Amniotic epithelial cell (primary cell): Measurements from ENCODE around the gene CHD5.

ENCODE experiments used
- DNase-seq: peaks from one replicate; pipeline ENCODE4 v3.0.0-alpha.2; 2010; ENCODE audit warnings: low read depth

Gene CHD5

DNA sequence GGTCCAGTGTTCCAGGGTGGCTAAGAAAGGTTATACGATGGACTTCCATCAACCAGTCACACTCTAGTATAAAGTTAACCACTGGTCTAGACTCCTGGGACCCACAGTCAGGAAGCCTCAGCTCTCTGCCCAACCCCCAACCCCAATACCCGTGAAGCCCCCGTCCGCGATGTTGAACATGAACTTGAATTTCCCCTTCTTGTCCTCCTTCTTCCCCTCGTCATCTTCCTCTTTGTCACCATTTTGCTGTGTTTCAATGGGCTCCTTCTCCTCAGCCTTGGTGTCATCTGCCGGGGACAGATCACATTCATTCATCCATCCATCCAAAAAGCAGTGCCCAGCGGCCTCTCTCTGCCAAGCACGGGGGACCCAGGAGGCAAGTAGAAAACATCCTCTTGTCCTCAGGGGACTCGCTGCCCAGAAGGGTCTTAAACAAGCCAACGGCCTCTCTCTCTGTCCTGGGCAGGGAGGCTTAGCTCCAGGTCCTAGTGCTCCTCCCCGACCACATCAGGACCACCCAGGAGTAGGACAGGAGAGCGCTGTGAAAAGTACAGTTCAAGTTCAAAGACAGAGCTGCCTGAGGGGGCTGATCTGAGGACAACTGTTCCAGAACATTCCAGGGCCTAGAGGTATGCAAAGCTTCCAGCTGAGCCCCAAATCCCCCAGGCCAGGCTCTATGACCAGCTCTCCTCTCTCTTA lies 68.0 kb downstream of the CHD5 start:
- DNase-seq = no peak

DNA sequence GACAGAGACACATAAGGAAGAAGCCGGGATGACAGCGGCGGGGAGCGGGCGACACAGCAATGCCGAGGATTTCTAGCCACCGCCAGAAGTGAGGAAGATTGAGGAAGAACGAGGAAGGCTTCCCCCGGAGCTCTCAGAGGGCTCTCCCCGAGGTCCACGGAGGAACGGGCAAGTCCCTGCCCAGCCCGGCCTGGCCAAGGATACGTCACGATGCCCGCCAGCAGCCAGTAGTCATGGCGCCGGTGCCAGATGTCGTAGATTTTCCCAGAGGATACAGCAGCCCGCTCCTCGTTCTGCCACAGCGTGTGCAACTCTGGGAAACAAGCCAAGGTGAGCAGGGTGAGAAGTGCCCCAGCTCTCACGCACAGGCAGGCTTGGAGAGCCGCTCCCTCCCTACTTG lies 68.5 kb downstream of the CHD5 start:
- DNase-seq = no peak

GRCh38 chr1:6110326-6110725 lies 69.8 kb downstream of the CHD5 start:
- no peak for DNase-seq

DNA sequence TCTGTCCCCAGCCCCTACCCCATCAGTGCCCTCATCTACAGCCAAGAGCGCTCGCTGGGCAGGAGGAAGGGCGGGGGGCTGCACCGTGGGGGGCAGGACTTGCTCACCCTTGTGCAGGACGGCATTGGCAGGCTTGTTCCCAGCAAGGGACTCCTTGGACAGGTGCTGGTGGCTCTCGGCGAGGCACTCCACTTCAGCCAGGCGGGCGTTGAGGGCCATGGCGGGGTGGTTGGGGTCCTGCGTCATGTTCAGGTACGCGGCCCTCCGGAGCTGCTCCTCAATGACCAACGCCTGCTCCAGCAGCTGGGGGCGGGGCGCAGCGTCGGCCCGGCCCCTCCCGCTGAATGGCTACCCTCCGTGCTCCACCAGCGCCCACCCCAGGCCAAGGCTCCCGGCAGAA lies 70.4 kb downstream of the CHD5 start:
- DNase-seq = no peak

DNA sequence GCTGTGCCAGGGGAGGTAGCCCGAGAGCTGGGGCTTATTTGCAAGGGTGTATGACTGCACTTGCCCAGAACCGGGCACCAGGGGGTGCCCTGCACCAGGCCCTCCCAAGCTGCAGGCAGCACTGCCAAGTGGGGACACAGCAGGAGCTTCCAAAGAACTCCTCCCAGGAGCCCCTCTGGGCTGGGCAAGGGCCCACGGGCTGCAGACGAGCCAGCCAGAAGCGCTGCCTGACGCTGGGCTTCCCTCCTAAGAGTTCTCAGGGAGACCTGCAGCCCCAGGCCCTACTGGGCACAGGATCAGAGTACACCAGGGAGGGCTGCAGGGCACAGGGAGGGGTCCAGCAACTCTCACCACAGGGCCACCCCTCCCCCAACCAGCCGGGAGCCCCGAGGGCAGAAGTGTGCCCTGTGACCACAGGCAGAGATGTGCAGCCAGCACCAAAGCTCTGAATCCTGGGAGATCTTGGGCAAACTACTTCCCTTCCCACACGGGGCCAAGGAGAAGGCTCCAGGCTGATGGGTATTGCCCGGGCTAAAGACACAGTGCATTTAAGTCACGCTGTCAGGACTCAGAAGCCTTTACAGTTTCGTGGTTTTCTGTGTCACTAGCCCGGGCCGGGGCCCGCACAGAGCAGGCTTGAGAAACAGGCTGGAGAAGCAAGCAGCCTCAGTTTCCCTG lies 71.0 kb downstream of the CHD5 start:
- DNase-seq = peak; percentile 34

DNA sequence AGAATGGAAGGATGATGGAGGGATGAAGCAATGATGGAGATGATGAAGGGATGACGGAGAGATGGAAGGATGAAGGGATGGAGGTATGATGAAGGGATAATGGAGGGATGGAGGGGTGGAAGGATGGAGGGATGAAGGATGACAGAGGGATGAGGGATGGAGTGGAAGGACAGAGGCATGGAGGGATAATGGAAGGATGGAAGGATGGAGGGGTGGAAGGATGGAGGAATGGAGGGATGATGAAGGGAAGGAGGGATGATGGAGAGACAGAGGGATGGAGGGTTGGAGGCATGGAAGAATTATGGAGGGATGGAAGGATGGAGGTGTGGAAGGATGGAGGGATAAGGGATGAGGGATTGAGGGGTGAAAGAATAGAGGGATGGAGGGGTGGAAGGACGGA lies 71.6 kb downstream of the CHD5 start:
- no peak for DNase-seq

- DNase-seq = no peak
Observed at GRCh38 chr1:6107409-6108356, 72.4 kb downstream of the CHD5 start.

DNA sequence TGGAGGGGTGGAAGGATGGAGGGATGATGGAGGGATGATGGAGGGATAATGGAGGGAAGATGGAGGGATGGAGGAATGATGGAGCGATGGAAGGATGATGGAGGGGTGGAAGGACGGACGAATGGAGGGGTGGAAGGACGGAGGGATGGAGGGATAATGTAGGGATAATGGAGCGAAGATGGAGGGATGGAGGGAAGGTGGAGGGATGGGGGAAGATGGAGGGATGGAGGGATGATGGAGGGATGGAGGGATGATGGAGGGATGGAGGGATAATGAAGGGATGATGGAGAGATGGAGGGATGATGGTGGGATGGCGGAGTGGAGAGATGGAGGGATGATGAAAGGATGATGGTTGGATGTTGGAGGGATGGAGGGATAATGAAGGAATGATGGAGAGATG lies 73.1 kb downstream of the CHD5 start:
- DNase-seq = no peak

GRCh38 chr1:6106321-6106731 lies 73.8 kb downstream of the CHD5 start:
- DNase-seq = no peak

DNA sequence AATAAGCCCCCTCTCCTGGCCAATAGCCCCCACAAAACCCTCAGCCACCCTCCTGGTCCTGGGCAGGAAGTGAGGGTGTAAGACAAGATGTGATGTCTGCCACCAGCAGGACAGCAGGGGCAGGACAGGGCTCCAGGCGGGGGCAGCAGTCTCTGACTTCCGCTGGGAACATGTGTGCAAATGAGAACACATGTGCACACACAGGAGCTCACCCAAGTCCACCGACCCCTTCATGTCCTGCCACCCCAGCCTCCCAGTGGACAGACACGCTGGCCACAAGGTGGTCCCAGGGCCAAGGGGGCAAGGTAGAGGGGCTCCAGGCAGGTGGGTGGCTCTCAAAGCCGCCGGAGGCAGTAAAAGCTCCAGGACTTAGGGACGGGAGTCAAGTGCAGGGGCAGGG lies 74.4 kb downstream of the CHD5 start:
- no peak for DNase-seq

- no peak for DNase-seq
Observed at GRCh38 chr1:6105218-6105679, 74.9 kb downstream of the CHD5 start.

DNA sequence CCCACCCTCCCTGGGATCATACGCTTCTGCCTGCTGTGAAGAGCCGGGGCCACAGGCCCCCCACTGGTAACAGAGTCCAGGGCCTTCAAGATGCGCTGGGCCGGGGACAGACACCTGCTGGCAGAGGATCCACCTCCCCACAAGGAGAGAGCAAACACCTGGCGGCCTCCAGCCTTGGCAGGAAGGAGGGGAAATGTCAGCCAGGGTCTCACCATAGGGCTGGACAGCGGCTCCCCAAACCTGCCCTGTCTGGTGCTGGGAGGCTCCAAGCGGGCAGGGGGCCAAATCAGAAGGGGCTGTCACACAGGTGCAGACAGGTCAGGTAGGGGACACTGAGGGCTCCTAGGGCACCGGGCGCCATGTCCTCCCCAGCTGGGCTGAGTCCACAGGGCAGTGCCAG lies 75.5 kb downstream of the CHD5 start:
- DNase-seq = no peak

- DNase-seq = no peak
Observed at GRCh38 chr1:6103854-6104530, 76.1 kb downstream of the CHD5 start.

GRCh38 chr1:6103111-6103853 lies 76.8 kb downstream of the CHD5 start:
- no peak for DNase-seq

DNA sequence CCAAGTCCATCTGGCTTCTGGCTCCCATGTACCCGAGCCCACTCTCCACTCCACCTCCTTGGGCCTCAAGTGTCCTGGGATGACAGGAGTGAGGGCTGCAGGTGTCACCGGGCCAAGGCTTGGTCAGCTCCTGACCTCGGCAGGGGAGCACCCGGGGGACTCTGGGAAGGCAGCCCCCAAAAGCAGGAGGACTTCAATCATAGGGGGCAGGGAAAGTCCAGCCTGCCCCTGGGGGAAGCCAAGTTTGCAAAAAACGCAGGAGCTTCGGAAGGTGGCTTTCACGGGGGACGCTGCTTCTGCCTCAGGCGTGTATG lies 77.6 kb downstream of the CHD5 start:
- no peak for DNase-seq

DNA sequence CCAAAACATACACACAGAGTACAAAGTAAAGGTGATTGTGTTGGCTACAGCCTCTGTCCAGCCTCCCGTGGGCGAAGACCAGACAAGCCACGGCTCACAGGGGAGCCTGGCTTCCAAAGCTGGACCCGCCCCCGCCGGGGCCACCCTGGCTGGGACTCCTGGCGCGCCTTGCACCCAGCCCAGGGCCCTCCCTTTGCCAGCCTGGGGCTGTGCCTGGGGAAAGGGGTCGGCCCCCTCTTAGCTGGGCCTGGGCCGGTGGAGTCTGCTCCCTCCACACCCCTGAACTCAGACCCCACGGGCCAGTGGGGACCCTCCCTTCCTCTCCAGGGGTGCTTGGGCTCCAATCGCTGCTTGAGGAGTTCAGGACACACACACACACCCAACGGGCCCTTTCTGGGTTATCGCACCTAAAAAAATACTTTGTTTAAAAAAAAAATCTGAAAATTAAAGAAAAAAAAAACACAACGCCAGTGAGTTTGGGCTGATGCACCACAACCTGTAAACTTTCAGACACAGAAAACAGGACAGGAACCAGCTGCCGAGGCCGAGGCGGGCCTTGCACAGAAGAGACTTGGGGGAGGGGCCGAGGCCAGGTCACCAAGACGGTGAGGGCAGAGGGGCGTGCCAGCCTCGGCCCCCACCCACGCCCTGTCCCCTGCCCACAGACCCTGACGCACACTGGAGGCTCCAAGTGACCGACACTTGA lies 78.1 kb downstream of the CHD5 start:
- DNase-seq = no peak

GRCh38 chr1:6100861-6101783 lies 79.0 kb downstream of the CHD5 start:
- no peak for DNase-seq

GRCh38 chr1:6099787-6100765 lies 80.0 kb downstream of the CHD5 start:
- DNase-seq = no peak

DNA sequence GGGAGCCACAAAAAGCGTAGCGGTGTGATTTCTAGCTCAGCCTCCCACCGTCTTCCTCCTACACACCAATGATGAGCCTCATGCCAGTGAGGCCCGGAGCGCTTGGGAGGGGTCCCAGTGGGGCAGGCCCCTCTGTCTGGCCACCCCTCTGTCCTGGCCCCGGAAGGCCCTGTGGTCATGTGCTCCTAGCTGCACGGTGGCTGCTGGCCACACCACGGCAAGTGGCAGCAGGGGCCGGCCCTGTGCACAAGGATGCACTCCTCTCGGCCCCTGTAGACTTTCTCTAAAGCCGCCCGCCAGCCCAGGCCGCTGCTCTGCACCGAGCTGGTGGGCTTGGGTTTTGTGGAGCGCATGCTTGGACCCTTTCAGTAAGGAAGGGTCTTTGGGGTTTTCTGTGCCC lies 80.8 kb downstream of the CHD5 start:
- no peak for DNase-seq
